GM12878 (cell line): ENCODE measurements around the gene SELENOP. TPM values are rescaled to one million over a fixed set of nuclear protein-coding genes. Genes with fewer than 3 reads are reported as not detected.

Experiments used
- polyA plus RNA-seq, 11 experiments: library from polyadenylated mRNA; depleted of rRNA in 4 of 11; unstranded in 6 of 11; stranded (reverse) in 5 of 11; fragments of >200 nt; fragmentation: Nextera tagmentation in 4 of 11; fragmentation: Illumina TruSeq in 1 of 11; extraction: Ambion mirVana in 4 of 11; extraction: Trizol in 1 of 11; gene quantifications; 1 replicate in 1 of 11; 2 replicates in 10 of 11; pipeline versions ENCODE4 v1.2.1 to v1.2.3, GENCODE V29; 2011 to 2016; ENCODE audit warnings: inconsistent platforms in 2 of 11, missing spikeins in 2 of 11, low read depth in 1 of 11
- total RNA-seq, 4 experiments: library from RNA; depleted of rRNA in 3 of 4; stranded (reverse); fragments of >200 nt in 3 of 4; fragmentation: Illumina TruSeq in 1 of 4; extraction: Trizol in 1 of 4; gene quantifications; 2 replicates each; pipeline versions ENCODE4 v1.2.1 to v1.2.3, GENCODE V29; 2013 to 2021
- TF ChIP-seq, protein P1 (sequence below): fragments of 450-650 bp; IDR thresholded peaks from 2 replicates; pipeline ENCODE4 v1.6.1; 2018; ENCODE audit warnings: mild to moderate bottlenecking, low read depth, moderate library complexity; ENCODE audit not compliant: partially characterized antibody

SELENOP gene
- total and polyA plus RNA-seq, 10 of the 15 experiments (the other 5 are each of a cell fraction or from before 2014, with no cell fraction given): 0.08 to 5.1 (median 0.88) TPM; not detected in 3

DNA sequence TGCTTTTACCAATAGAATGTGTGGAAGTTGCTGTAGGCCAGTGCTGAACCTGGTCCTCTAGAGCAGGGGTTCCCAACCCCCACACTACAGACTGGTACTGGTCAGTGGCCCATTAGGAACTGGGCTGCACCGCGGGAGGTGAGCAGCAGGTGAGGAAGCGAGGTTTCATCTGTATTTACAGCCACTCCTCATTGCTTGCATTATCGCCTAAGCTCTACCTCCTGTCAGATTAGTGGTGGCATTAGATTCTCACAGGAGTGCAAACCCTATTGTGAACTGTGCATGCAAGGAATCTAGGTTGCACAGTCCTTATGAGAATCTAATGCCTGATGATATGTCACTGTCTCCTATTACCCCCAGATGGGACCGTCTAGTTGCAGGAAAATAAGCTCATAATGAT lies 61.2 kb downstream of the SELENOP start (continued):
- TF ChIP-seq, protein P1, sequence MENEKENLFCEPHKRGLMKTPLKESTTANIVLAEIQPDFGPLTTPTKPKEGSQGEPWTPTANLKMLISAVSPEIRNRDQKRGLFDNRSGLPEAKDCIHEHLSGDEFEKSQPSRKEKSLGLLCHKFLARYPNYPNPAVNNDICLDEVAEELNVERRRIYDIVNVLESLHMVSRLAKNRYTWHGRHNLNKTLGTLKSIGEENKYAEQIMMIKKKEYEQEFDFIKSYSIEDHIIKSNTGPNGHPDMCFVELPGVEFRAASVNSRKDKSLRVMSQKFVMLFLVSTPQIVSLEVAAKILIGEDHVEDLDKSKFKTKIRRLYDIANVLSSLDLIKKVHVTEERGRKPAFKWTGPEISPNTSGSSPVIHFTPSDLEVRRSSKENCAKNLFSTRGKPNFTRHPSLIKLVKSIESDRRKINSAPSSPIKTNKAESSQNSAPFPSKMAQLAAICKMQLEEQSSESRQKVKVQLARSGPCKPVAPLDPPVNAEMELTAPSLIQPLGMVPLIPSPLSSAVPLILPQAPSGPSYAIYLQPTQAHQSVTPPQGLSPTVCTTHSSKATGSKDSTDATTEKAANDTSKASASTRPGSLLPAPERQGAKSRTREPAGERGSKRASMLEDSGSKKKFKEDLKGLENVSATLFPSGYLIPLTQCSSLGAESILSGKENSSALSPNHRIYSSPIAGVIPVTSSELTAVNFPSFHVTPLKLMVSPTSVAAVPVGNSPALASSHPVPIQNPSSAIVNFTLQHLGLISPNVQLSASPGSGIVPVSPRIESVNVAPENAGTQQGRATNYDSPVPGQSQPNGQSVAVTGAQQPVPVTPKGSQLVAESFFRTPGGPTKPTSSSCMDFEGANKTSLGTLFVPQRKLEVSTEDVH: no peak
- TF ChIP-seq, all 136 proteins: peak for 0

Other genes with a start within 250 kb of the SELENOP start
- 7.1 and 8.4 TPM in 2 replicates for gene CCDC152, start 55.1 kb downstream of the SELENOP start, total RNA-seq (2014; rRNA removed)
- gene CCDC152, start 55.1 kb downstream of the SELENOP start, total RNA-seq (2014; rRNA removed; fragmentation: Illumina TruSeq; extraction: Trizol): 12.6 and 12.9 TPM in 2 replicates
- gene CCDC152, start 55.1 kb downstream of the SELENOP start, total RNA-seq (2021): 9.8 and 11.6 TPM in 2 replicates
- 0.12 and 0.36 TPM in 2 replicates for gene CCDC152, start 55.1 kb downstream of the SELENOP start, polyA plus RNA-seq (2011; rRNA removed)
- gene CCDC152, start 55.1 kb downstream of the SELENOP start, polyA plus RNA-seq (2014; fragmentation: Illumina TruSeq; extraction: Trizol): 14.2 and 18.5 TPM in 2 replicates
- 10 to 100 TPM; 25.2 to 25.8 TPM for gene CCDC152, start 55.1 kb downstream of the SELENOP start, polyA plus RNA-seq (2014; fragmentation: Nextera tagmentation; extraction: Ambion mirVana)
- 6.0 and 8.1 TPM in 2 replicates for gene CCDC152, start 55.1 kb downstream of the SELENOP start, polyA plus RNA-seq (2014; rRNA removed)
- 10 to 100 TPM; 21.6 to 22.7 TPM for gene CCDC152, start 55.1 kb downstream of the SELENOP start, polyA plus RNA-seq (2016; fragmentation: Nextera tagmentation; extraction: Ambion mirVana)
- gene ANXA2R, start 228.4 kb upstream of the SELENOP start, total RNA-seq (2014; rRNA removed): 4.3 and 4.7 TPM in 2 replicates
- 4.2 and 5.1 TPM in 2 replicates for gene ANXA2R, start 228.4 kb upstream of the SELENOP start, total RNA-seq (2014; rRNA removed; fragmentation: Illumina TruSeq; extraction: Trizol)
- gene ANXA2R, start 228.4 kb upstream of the SELENOP start, total RNA-seq (2021): 4.4 and 5.2 TPM in 2 replicates
- gene ANXA2R, start 228.4 kb upstream of the SELENOP start, polyA plus RNA-seq (2011; rRNA removed): 1.8 and 2.3 TPM in 2 replicates
- 3.6 and 3.7 TPM in 2 replicates for gene ANXA2R, start 228.4 kb upstream of the SELENOP start, polyA plus RNA-seq (2014; fragmentation: Illumina TruSeq; extraction: Trizol)
- 1 to 10 TPM; 3.2 to 4.5 TPM for gene ANXA2R, start 228.4 kb upstream of the SELENOP start, polyA plus RNA-seq (2014; fragmentation: Nextera tagmentation; extraction: Ambion mirVana)
- 6.8 and 7.8 TPM in 2 replicates for gene ANXA2R, start 228.4 kb upstream of the SELENOP start, polyA plus RNA-seq (2014; rRNA removed)
- 1 to 10 TPM; 6.4 to 6.7 TPM for gene ANXA2R, start 228.4 kb upstream of the SELENOP start, polyA plus RNA-seq (2016; fragmentation: Nextera tagmentation; extraction: Ambion mirVana)